Measurements from ENCODE around the gene VEPH1.

Gene VEPH1

DNA sequence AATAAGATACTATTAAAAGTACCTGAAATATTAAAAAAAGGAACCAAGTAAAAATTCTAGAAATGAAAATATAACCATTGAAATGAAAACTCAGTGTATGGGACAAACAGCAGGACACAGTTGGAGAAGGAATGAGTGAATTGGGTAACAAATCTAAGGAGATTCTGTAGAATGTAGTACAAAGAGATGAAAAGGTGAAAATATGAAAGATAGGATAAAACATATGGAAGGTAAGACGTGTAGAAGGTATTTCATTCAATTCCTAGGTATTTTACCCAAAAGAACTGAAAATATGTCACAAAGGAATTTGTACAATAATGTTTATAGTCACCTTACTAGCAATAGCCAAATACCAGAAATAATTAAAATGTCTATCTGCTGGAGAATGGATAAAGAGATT lies 260.4 kb downstream of the VEPH1 start:
- TF ChIP-seq, protein P1, sequence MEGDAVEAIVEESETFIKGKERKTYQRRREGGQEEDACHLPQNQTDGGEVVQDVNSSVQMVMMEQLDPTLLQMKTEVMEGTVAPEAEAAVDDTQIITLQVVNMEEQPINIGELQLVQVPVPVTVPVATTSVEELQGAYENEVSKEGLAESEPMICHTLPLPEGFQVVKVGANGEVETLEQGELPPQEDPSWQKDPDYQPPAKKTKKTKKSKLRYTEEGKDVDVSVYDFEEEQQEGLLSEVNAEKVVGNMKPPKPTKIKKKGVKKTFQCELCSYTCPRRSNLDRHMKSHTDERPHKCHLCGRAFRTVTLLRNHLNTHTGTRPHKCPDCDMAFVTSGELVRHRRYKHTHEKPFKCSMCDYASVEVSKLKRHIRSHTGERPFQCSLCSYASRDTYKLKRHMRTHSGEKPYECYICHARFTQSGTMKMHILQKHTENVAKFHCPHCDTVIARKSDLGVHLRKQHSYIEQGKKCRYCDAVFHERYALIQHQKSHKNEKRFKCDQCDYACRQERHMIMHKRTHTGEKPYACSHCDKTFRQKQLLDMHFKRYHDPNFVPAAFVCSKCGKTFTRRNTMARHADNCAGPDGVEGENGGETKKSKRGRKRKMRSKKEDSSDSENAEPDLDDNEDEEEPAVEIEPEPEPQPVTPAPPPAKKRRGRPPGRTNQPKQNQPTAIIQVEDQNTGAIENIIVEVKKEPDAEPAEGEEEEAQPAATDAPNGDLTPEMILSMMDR (IDR thresholded peaks at IDR 0.05; ENCODE audit: insufficient read depth, low read length, poor library complexity, severe bottlenecking), result no peak
- TF ChIP-seq EZH2phosphoT487 (conservative IDR thresholded peaks at IDR 0.05; ENCODE audit: low read length), result no peak
- Histone ChIP-seq H3K4me2 (ENCODE audit: low read depth, low read length, poor library complexity, severe bottlenecking) (no peak overlapping the region), H3K9me3 (ENCODE audit: insufficient read depth, low read length) (no peaks in the 10 kb centered on the region), H2AFZ (ENCODE audit: low read depth, low read length, severe bottlenecking) (no peak overlapping the region), H3K27ac (ENCODE audit: low read depth, low read length) (no peak overlapping the region), H3K27me3 (ENCODE audit: low read length) (no peaks in the 10 kb centered on the region), H3K9me2 (replicated peaks; ENCODE audit: insufficient read depth, low read length) (no peaks in the 10 kb centered on the region), H3K79me2 (ENCODE audit: insufficient read depth, low read length) (no peaks in the 10 kb centered on the region), H3K4me3 (ENCODE audit: insufficient read depth, low read length, poor library complexity, severe bottlenecking) (no peak overlapping the region), H3K36me3 (ENCODE audit: low read length) (no peaks in the 10 kb centered on the region), H3K9ac (ENCODE audit: low read length) (no peak overlapping the region), H4K20me1 (ENCODE audit: low read depth, low read length) (no peaks in the 10 kb centered on the region), H3F3A (ENCODE audit: insufficient read depth) (no peaks in the 10 kb centered on the region)

DNA sequence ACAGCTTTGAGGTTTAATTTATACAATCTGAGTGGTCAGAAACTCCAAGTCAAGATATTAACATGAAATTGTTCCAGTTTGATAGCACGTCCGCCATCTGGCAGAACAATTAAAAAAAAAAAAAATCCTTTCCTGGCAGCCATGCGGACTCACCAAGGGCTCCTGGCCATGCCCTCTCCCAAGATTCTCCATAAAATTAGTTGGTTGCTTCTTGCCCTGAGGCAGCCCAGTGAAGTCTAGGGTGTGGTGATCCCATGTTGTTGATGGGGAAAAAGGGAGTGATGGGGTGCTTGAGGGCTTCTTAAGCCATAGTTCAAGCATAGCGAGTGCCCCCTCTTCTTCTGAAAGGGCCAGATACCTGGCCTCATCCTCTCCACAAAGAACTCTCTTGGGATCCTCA lies 261.6 kb downstream of the VEPH1 start:
- Histone ChIP-seq H3K36me3 (ENCODE audit: low read length) (no peaks in the 10 kb centered on the region), H3K79me2 (ENCODE audit: insufficient read depth, low read length) (no peaks in the 10 kb centered on the region), H3K4me3 (ENCODE audit: insufficient read depth, low read length, poor library complexity, severe bottlenecking) (no peak overlapping the region), H3K27ac (ENCODE audit: low read depth, low read length) (no peak overlapping the region), H4K20me1 (ENCODE audit: low read depth, low read length) (no peaks in the 10 kb centered on the region), H3K9me2 (replicated peaks; ENCODE audit: insufficient read depth, low read length) (no peaks in the 10 kb centered on the region), H3K4me2 (ENCODE audit: low read depth, low read length, poor library complexity, severe bottlenecking) (no peak overlapping the region), H3F3A (ENCODE audit: insufficient read depth) (no peaks in the 10 kb centered on the region), H2AFZ (ENCODE audit: low read depth, low read length, severe bottlenecking) (no peak overlapping the region), H3K9me3 (ENCODE audit: insufficient read depth, low read length) (no peaks in the 10 kb centered on the region), H3K9ac (ENCODE audit: low read length) (no peak overlapping the region), H3K27me3 (ENCODE audit: low read length) (no peaks in the 10 kb centered on the region)
- TF ChIP-seq, protein P1 (IDR thresholded peaks at IDR 0.05; ENCODE audit: insufficient read depth, low read length, poor library complexity, severe bottlenecking), result no peak
- no peak for TF ChIP-seq EZH2phosphoT487 (conservative IDR thresholded peaks at IDR 0.05; ENCODE audit: low read length)

DNA sequence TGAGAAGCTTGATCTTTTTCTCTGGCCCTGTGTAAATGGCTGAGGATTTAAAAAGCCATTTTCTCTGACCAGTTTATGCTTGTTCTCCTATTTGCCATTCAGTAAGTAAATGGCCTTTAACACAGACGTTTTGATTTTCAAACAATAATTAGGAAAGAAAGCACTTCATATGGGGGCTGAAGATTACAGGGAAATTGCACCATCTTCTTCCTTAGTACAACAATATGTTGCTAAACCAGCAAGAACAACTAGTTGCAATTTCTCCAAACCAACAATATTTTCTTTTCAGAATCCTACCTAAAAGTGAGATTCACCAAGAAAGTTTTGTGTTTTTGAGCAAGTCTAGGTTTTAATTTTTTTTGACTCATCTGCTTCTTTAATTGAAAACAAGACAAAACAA lies 262.8 kb downstream of the VEPH1 start:
- Histone ChIP-seq H2AFZ (ENCODE audit: low read depth, low read length, severe bottlenecking) (no peak overlapping the region), H3K36me3 (ENCODE audit: low read length) (no peaks in the 10 kb centered on the region), H3K4me3 (ENCODE audit: insufficient read depth, low read length, poor library complexity, severe bottlenecking) (no peak overlapping the region), H3F3A (ENCODE audit: insufficient read depth) (no peaks in the 10 kb centered on the region), H3K9me3 (ENCODE audit: insufficient read depth, low read length) (no peaks in the 10 kb centered on the region), H3K27me3 (ENCODE audit: low read length) (no peaks in the 10 kb centered on the region), H3K27ac (ENCODE audit: low read depth, low read length) (no peak overlapping the region), H3K4me2 (ENCODE audit: low read depth, low read length, poor library complexity, severe bottlenecking) (no peak overlapping the region), H3K9ac (ENCODE audit: low read length) (no peak overlapping the region), H3K79me2 (ENCODE audit: insufficient read depth, low read length) (no peaks in the 10 kb centered on the region), H3K9me2 (replicated peaks; ENCODE audit: insufficient read depth, low read length) (no peaks in the 10 kb centered on the region), H4K20me1 (ENCODE audit: low read depth, low read length) (no peaks in the 10 kb centered on the region)
- TF ChIP-seq, protein P1 (IDR thresholded peaks at IDR 0.05; ENCODE audit: insufficient read depth, low read length, poor library complexity, severe bottlenecking), result no peak
- no peak for TF ChIP-seq EZH2phosphoT487 (conservative IDR thresholded peaks at IDR 0.05; ENCODE audit: low read length)

Measured in SU-DHL-6 (cell line).